Endothelial cell of umbilical vein (primary cell): ENCODE data around the gene AKNAD1. TPM values are rescaled to one million over a fixed set of nuclear protein-coding genes. Genes with fewer than 3 reads are reported as not detected.

ENCODE experiments used
- BruUV-seq: library from RNA; stranded (reverse); fragments of 400-500 nt; replicated peaks from 2 replicates; lab custom pipeline; 2021; lab: Mats Ljungman, UMichigan
- CTCF ChIA-PET: fragments of 300-600, 350-600 bp; sonication (Branson Sonifier 250); formaldehyde crosslinking; loops from one replicate; lab custom pipeline; 2021; ENCODE audit warnings: antibody characterized with exemption, inconsistent platforms; lab: Charles Lee
- POLR2A ChIA-PET: fragments of 300-600, 350-600 bp; sonication (Branson Sonifier 250); formaldehyde crosslinking; loops from one replicate; lab custom pipeline; 2021; ENCODE audit warnings: antibody characterized with exemption, inconsistent platforms; lab: Charles Lee
- DNase-seq: peaks from one replicate; pipeline ENCODE4 v3.0.0-alpha.2; 2011; ENCODE audit warnings: low read depth, low spot score
- FAIRE-seq: peaks from 2 replicates; lab custom pipeline; 2011; peaks lifted over from hg19 to GRCh38; lab: Jason Lieb, UNC
- H2AFZ ChIP-seq: 2 replicates; pipeline ENCODE4 v1.6.0; 2012; ENCODE audit warnings: low read depth, low read length, control low read depth, inconsistent platforms
- H3K27ac ChIP-seq: 2 replicates; pipeline ENCODE4 v1.5.1; 2011; ENCODE audit warnings: low read depth, mild to moderate bottlenecking, control low read depth, low read length, moderate library complexity; ENCODE audit not compliant: insufficient read depth
- H3K27me3 ChIP-seq, 2 experiments: 2 replicates each; pipeline versions ENCODE4 v1.6.0 to v1.6.1; 2011; ENCODE audit warnings: low read length in 2 of 2, mixed read lengths in 1 of 2; ENCODE audit not compliant: control insufficient read depth in 2 of 2, insufficient read depth in 2 of 2
- H3K36me3 ChIP-seq, 2 experiments: 2 replicates in 1 of 2; 3 replicates in 1 of 2; pipeline ENCODE4 v1.5.1; 2011; ENCODE audit warnings: low read length in 2 of 2, mild to moderate bottlenecking in 1 of 2, moderate library complexity in 1 of 2; ENCODE audit not compliant: control insufficient read depth in 2 of 2, insufficient read depth in 2 of 2; ENCODE audit errors: extremely low read depth in 1 of 2
- H3K4me1 ChIP-seq: 3 replicates; pipeline ENCODE4 v1.5.1; 2011; ENCODE audit warnings: mild to moderate bottlenecking, low read length; ENCODE audit not compliant: control insufficient read depth, insufficient read depth; ENCODE audit errors: extremely low read depth
- H3K4me2 ChIP-seq: 2 replicates; pipeline ENCODE4 v1.6.1; 2011; ENCODE audit warnings: low read length, control low read depth, mixed read lengths; ENCODE audit not compliant: insufficient read depth
- H3K4me3 ChIP-seq, 3 experiments: fragments of 200-600 bp in 1 of 3; sonication (generic), shearing (Covaris generic) in 1 of 3; replicated peaks in 1 of 3; 2 replicates each; pipeline ENCODE4 v1.5.1; 2011 to 2016; ENCODE audit warnings: control low read depth in 3 of 3, low read length in 3 of 3, mild to moderate bottlenecking in 2 of 3, inconsistent platforms in 1 of 3, low read depth in 1 of 3, moderate library complexity in 1 of 3; ENCODE audit not compliant: insufficient read depth in 1 of 3
- H3K79me2 ChIP-seq: 2 replicates; pipeline ENCODE4 v1.6.0; 2012; ENCODE audit warnings: low read length, inconsistent platforms; ENCODE audit not compliant: control insufficient read depth, insufficient read depth
- H3K9ac ChIP-seq: replicated peaks from 2 replicates; pipeline ENCODE3; 2011; ENCODE audit warnings: low read length, control low read depth; ENCODE audit not compliant: insufficient read depth; ENCODE audit errors: extremely low read depth
- H3K9me1 ChIP-seq: replicated peaks from 3 replicates; pipeline ENCODE4 v1.6.0; 2011; ENCODE audit warnings: mild to moderate bottlenecking, low read length; ENCODE audit not compliant: control insufficient read depth, insufficient read depth; ENCODE audit errors: extremely low read depth
- H3K9me3 ChIP-seq: replicated peaks from 2 replicates; pipeline ENCODE4 v1.5.1; 2012; ENCODE audit warnings: low read length, inconsistent platforms; ENCODE audit not compliant: control insufficient read depth, insufficient read depth
- H4K20me1 ChIP-seq: replicated peaks from 2 replicates; pipeline ENCODE3; 2011; ENCODE audit warnings: mild to moderate bottlenecking, low read length; ENCODE audit not compliant: control insufficient read depth, insufficient read depth; ENCODE audit errors: extremely low read depth
- FOS ChIP-seq: IDR thresholded peaks from 2 replicates; pipeline ENCODE4 v1.6.1; 2011; ENCODE audit warnings: mild to moderate bottlenecking, low read length, moderate library complexity, borderline replicate concordance; ENCODE audit not compliant: insufficient read depth
- dilution Hi-C: fragments of 300-500 bp; cut with MboI; formaldehyde crosslinking; loops from one replicate; pipeline ENCODE4 v1.15.0; 2019; ENCODE audit warnings: low sequenced_read_pairs; ENCODE audit not compliant: extremely low pct_ligation_motif_present
- intact Hi-C: fragments of 100-400 bp; cut with micrococcal nuclease; formaldehyde crosslinking; loops from one replicate; pipeline ENCODE4 v1.10.0; 2022
- polyA plus RNA-seq, 4 experiments: library from polyadenylated mRNA; depleted of rRNA in 3 of 4; stranded (reverse) in 3 of 4; unstranded in 1 of 4; fragments of >200 nt; gene quantifications; 2 replicates each; pipeline versions ENCODE4 v1.2.1 to v1.2.3, GENCODE V29; 2011 to 2012; ENCODE audit warnings: missing spikeins in 1 of 4
- total RNA-seq: library from RNA; stranded (reverse); gene quantifications from 2 replicates; pipeline ENCODE4 v1.2.3, GENCODE V29; 2021
- TF ChIP-seq, protein P1 (sequence below), 2 donors: IDR thresholded peaks; 1 replicate in 1 of 2; 2 replicates in 1 of 2; pipeline ENCODE4 v1.5.1; 2011; ENCODE audit warnings: low read length in 2 of 2, mild to moderate bottlenecking in 2 of 2, moderate library complexity in 2 of 2, control low read depth in 1 of 2, inconsistent platforms in 1 of 2, low read depth in 1 of 2; ENCODE audit not compliant: insufficient read depth in 1 of 2; ENCODE audit errors: extremely low read depth in 1 of 2

Gene AKNAD1
- total and polyA plus RNA-seq, 2 donors (not counting 3 experiments of a cell fraction or from before 2014, with no cell fraction given) = not detected

DNA sequence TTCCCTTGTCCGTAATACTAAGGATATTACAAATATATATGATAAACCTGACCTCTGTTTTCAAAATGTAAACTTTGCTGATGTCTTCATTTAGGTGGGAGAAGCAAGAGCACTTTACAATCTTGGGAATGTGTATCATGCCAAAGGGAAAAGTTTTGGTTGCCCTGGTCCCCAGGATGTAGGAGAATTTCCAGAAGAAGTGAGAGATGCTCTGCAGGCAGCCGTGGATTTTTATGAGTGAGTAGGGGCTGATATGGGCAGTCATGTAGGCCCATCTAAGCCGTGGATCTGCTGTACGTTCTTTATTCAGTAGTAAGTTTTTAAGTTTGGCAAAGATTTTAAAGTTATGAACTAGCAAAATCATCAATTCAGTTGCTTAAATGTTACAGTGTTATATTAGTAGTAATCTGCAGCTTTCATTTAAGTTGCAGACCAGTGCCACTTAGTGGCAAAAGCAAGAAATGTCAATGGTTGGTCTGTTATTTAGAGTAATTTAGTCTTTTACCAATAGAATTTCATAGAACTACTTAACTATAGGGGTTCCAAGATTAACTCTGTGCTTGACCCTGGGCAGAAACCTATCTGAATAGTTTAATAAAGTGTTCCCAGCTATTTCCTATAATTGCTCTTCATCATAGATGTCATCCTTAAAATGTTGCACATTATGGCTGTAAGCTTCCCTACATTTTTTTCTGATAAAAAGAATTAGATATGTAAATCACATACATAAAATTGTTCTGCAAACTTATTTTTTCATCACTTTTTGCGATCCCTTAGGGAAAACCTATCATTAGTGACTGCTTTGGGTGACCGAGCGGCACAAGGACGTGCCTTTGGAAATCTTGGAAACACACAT lies 41.2 kb upstream of the AKNAD1 start:
- DNase-seq (peak; percentile 66), FAIRE-seq (peak; percentile 31)
- Histone ChIP-seq H3K9me1 (no peaks in the 10 kb centered on the region), H3K79me2 (peaks cover 2% of the 10 kb centered on the region), H3K4me1 (peaks cover 4% of the 10 kb centered on the region), H4K20me1 (no peaks in the 10 kb centered on the region), H3K4me2 (no peak overlapping the region), H3K36me3 (peaks cover 0 to 3% of the 10 kb centered on the region in 2 experiments), H3K4me3 (no peak overlapping the region), H2AFZ (no peak overlapping the region), H3K27me3 (no peaks in the 10 kb centered on the region), H3K9me3 (no peaks in the 10 kb centered on the region), H3K9ac (no peak overlapping the region), H3K27ac (no peak overlapping the region)
- no TSS peak for BruUV-seq
- POLR2A ChIA-PET = no interaction called here
- intact Hi-C loops (loop anchor here (1.0 to 5.0 kb wide), 5 partner anchors 70 to 386 kb away; partner anchors contain the start of genes PRPF38B and STXBP3), dilution Hi-C loops (no loop called here)
- CTCF ChIA-PET = interaction anchor here (0.6 to 6.5 kb wide), 29 partner anchors 9 to 386 kb away, joined by 3 to 247 read pairs (median 4); partner anchors contain the start of genes GPSM2, PRPF38B and STXBP3
- no peak for TF ChIP-seq FOS
- TF ChIP-seq, protein P1, sequence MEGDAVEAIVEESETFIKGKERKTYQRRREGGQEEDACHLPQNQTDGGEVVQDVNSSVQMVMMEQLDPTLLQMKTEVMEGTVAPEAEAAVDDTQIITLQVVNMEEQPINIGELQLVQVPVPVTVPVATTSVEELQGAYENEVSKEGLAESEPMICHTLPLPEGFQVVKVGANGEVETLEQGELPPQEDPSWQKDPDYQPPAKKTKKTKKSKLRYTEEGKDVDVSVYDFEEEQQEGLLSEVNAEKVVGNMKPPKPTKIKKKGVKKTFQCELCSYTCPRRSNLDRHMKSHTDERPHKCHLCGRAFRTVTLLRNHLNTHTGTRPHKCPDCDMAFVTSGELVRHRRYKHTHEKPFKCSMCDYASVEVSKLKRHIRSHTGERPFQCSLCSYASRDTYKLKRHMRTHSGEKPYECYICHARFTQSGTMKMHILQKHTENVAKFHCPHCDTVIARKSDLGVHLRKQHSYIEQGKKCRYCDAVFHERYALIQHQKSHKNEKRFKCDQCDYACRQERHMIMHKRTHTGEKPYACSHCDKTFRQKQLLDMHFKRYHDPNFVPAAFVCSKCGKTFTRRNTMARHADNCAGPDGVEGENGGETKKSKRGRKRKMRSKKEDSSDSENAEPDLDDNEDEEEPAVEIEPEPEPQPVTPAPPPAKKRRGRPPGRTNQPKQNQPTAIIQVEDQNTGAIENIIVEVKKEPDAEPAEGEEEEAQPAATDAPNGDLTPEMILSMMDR (IDR thresholded peaks at IDR 0.05; ENCODE audit: extremely low read depth in 1 of 2, insufficient read depth in 1 of 2, low read depth in 1 of 2, low read length in 2 of 2) = peak; percentile 36 to 45
